Neutrophil (primary cell): ENCODE data around the gene LAMC1.

Source experiments
- H3K27ac ChIP-seq: fragments of 200-600 bp; sonication (generic); 2 replicates; pipeline ENCODE4 v1.5.1; 2016; ENCODE audit warnings: mild to moderate bottlenecking, moderate library complexity
- H3K27me3 ChIP-seq: fragments of 200-600 bp; sonication (generic); 2 replicates; pipeline ENCODE4 v1.6.0; 2016; ENCODE audit warnings: mild to moderate bottlenecking
- H3K36me3 ChIP-seq: fragments of 200-600 bp; sonication (generic); 2 replicates; pipeline ENCODE4 v1.5.1; 2017
- H3K4me1 ChIP-seq, 2 experiments: fragments of 200-600 bp in 1 of 2; sonication (generic) in 1 of 2; 1 replicate in 1 of 2; 2 replicates in 1 of 2; pipeline versions ENCODE4 v1.5.1 to v1.6.1; 2013 to 2016; ENCODE audit warnings: low read depth in 1 of 2, low read length in 1 of 2, mild to moderate bottlenecking in 1 of 2, moderate library complexity in 1 of 2; ENCODE audit not compliant: control insufficient read depth in 1 of 2, insufficient read depth in 1 of 2
- H3K4me3 ChIP-seq, 2 experiments: fragments of 200-600 bp in 1 of 2; sonication (generic) in 1 of 2; 1 replicate in 1 of 2; 2 replicates in 1 of 2; pipeline ENCODE4 v1.5.1; 2013 to 2016; ENCODE audit warnings: low read depth in 1 of 2, low read length in 1 of 2, mild to moderate bottlenecking in 1 of 2, moderate library complexity in 1 of 2
- H3K9me3 ChIP-seq: fragments of 200-600 bp; sonication (generic); 2 replicates; pipeline ENCODE4 v1.5.1; 2016
- CTCF ChIP-seq: fragments of 200-600 bp; sonication (generic); IDR thresholded peaks from 2 replicates; pipeline ENCODE4 v1.5.1; 2016; ENCODE audit warnings: antibody characterized with exemption

The LAMC1 gene

GRCh38 chr1:183193963-183194525 lies 170.8 kb downstream of the LAMC1 start:
- no peak overlapping the region for H3K27ac ChIP-seq
- H3K27me3 ChIP-seq, result peaks cover 48% of the 10 kb centered on the region
- no peak overlapping the region for H3K4me3 ChIP-seq
- H3K36me3 ChIP-seq, result no peaks in the 10 kb centered on the region
- no peaks in the 10 kb centered on the region for H3K4me1 ChIP-seq
- no peaks in the 10 kb centered on the region for H3K9me3 ChIP-seq
- no peak for TF ChIP-seq CTCF

GRCh38 chr1:183194527-183195141 lies 171.4 kb downstream of the LAMC1 start:
- no peaks in the 10 kb centered on the region for H3K36me3 ChIP-seq

GRCh38 chr1:183195142-183195574 lies 171.9 kb downstream of the LAMC1 start:
- Histone ChIP-seq H3K27me3 (peaks cover 42% of the 10 kb centered on the region), H3K27ac (no peak overlapping the region), H3K4me1 (no peaks in the 10 kb centered on the region), H3K9me3 (no peaks in the 10 kb centered on the region), H3K36me3 (no peaks in the 10 kb centered on the region), H3K4me3 (no peak overlapping the region)
- TF ChIP-seq CTCF, result no peak

More at GRCh38 chr1:183194527-183195141, 171.4 kb downstream of the LAMC1 start:
- H3K27me3 ChIP-seq, result peaks cover 46% of the 10 kb centered on the region
- H3K9me3 ChIP-seq, result no peaks in the 10 kb centered on the region
- no peak overlapping the region for H3K4me3 ChIP-seq
- no peaks in the 10 kb centered on the region for H3K4me1 ChIP-seq
- no peak for TF ChIP-seq CTCF
- H3K27ac ChIP-seq, result no peak overlapping the region
